GM12864 (cell line): Measurements from ENCODE around the gene XRCC5.
A peak's percentile ranks its signal among the peaks of the same experiment; 100 is the strongest.

Experiments
- DNase-seq: peaks from one replicate; pipeline ENCODE4 v3.0.0-alpha.2; 2011; ENCODE audit warnings: low read depth
- H3K4me3 ChIP-seq: 2 replicates; pipeline ENCODE4 v1.5.1; 2011; ENCODE audit warnings: mild to moderate bottlenecking, low read depth, low read length, control low read depth
- CTCF ChIP-seq: IDR thresholded peaks from 2 replicates; pipeline ENCODE4 v1.5.1; 2011; ENCODE audit warnings: low read depth, mild to moderate bottlenecking, moderate library complexity, low read length, control low read depth, inconsistent platforms; ENCODE audit errors: missing control alignments

Gene XRCC5

GRCh38 chr2:216108310-216108966 lies 710 bp upstream of the XRCC5 start:
- DNase-seq: no peak

GRCh38 chr2:216109962-216110614 lies 940 bp downstream of the XRCC5 start:
- peak overlapping the region; percentile 64 for H3K4me3 ChIP-seq
- peak; percentile 50 for TF ChIP-seq CTCF
- DNase-seq: no peak

More at GRCh38 chr2:216108310-216108966, 710 bp upstream of the XRCC5 start:
- peak overlapping the region; percentile 64 for H3K4me3 ChIP-seq
- TF ChIP-seq CTCF: no peak

GRCh38 chr2:216110620-216111019 lies 1.5 kb downstream of the XRCC5 start:
- TF ChIP-seq CTCF: no peak
- no peak for DNase-seq
- peak overlapping the region; percentile 64 for H3K4me3 ChIP-seq

- peak overlapping the region; percentile 13; the same call in 1 of the 2 replicates for H3K4me3 ChIP-seq
- TF ChIP-seq CTCF: no peak
- DNase-seq: no peak
These were observed 2.0 kb downstream of the XRCC5 start for GRCh38 chr2:216111122-216111521.

- no peak for TF ChIP-seq CTCF
- DNase-seq: no peak
- no peak overlapping the region for H3K4me3 ChIP-seq
These were observed 3.8 kb downstream of the XRCC5 start for GRCh38 chr2:216112926-216113325.

GRCh38 chr2:216113572-216113971 lies 4.4 kb downstream of the XRCC5 start:
- DNase-seq: peak; percentile 95
- no peak for TF ChIP-seq CTCF
- H3K4me3 ChIP-seq: no peak overlapping the region

- TF ChIP-seq CTCF: no peak
- no peak for DNase-seq
- peak overlapping the region; percentile 17; the same call in 1 of the 2 replicates for H3K4me3 ChIP-seq
These were observed 5.2 kb downstream of the XRCC5 start for GRCh38 chr2:216114382-216114713.
